ENCODE measurements around the gene AGPAT4.

GRCh38 chr6:161269310-161269709 lies 4.6 kb downstream of the AGPAT4 start:
- TF ChIP-seq CTCF (IDR thresholded peaks at IDR 0.05) (no peak), POLR2A (IDR thresholded peaks at IDR 0.05) (no peak)
